Activated CD8-positive, alpha-beta memory T cell treated with anti-CD3 and anti-CD28 coated beads, Interleukin-2, amount 50 U/mL, for 1 hour (primary cell): ENCODE measurements around the gene AOAH.

Experiments
- DNase-seq: peaks from one replicate; pipeline ENCODE4 v3.0.0-alpha.2; 2020; ENCODE audit errors: extremely low read depth

AOAH gene

GRCh38 chr7:36690514-36691187 is 33.6 kb downstream of the AOAH start:
- no peak for DNase-seq

GRCh38 chr7:36690041-36690440 is 34.3 kb downstream of the AOAH start:
- DNase-seq: no peak

DNA sequence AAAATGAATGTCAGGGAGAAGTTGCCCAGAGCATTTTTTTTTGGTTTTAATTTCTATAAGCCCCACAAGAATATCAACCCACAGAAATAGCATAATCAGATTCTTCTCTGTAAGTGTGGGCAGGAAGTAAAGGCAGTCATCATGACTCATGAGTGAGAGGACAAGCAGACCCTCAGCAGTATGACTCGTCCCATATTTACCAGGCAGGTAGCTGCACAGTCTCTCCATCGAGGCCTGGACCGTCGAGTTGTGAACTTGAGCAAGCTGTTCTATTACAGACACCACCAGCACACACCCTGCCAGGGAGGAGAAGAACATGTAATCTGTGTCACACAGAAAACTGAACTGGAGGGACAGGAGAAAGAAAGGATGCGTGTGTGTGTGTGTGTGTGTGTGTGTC is 37.8 kb downstream of the AOAH start:
- DNase-seq: peak; percentile 36

- no peak for DNase-seq
These were observed 39.3 kb downstream of the AOAH start for GRCh38 chr7:36684954-36685353.

GRCh38 chr7:36683695-36684357 is 40.5 kb downstream of the AOAH start:
- DNase-seq: no peak

- no peak for DNase-seq
These were observed 41.2 kb downstream of the AOAH start for GRCh38 chr7:36683111-36683510.

GRCh38 chr7:36682102-36682501 is 42.2 kb downstream of the AOAH start:
- no peak for DNase-seq

DNA sequence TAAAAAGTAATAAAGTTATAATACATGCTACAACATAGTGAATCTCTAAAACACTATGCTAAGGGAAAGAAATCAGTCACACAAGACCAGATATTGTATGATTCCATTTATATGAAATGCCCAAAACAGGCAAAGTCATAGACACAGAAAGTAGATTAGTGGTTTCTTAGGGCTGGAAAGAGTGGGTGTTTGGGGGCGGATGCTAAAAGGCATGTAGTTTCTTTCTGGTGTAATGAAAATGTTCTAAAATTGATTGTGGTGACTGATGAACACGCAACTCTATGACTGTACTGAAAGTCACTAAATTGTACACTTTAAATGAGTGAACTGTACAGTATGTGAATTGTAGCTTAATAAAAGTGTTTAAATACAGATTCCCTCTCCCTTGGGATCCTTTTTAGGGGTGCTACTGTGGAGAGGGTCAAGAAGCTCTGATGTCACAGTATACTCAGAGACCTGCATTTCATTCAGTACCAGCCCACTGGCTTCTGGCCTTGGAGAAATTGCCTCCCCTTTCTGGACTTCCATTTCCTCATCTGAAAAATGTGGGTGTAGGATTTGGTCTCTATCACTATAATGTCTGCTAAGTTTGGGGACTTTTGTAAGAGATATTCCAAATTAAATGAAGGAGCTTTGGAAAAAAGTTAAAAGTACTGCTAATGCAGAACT is 46.4 kb downstream of the AOAH start:
- no peak for DNase-seq

DNA sequence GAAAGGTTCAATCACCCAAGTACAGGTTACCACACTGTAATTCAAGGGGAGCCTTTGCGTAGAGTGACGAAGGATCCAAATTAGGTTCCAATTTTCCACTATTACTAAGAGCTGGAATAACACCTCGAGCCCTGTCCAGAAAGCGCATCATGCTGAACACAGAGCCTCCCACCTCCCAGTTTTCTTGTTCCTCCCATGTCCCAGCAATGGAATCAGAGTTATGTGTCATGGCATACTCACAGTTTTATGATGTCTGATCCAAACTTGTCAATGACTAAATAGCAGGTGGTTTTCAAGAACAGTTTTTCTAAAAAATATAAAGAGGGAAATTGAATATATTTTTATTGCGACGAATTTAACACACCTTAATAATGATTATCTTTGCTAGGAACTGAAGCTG is 50.6 kb downstream of the AOAH start:
- no peak for DNase-seq

DNA sequence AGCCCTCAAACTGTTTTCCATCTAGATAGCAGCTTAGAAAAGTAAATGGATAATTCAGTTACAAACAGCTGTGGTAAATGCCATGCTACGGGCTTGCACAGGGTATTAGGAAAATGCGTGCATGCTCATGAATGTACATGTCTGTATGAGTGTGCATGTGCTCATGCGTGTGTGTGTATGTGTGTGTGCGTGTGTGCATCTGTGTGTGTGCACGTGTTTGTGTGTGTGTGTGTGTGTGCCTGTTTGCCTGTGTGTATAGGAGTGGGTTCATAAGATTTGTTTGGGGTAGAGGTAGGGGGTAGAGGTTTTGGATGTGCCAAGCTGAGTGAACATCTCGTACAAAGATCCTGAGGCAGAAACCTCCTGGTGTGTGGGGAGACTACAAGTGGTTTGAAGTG is 52.9 kb downstream of the AOAH start:
- no peak for DNase-seq

DNA sequence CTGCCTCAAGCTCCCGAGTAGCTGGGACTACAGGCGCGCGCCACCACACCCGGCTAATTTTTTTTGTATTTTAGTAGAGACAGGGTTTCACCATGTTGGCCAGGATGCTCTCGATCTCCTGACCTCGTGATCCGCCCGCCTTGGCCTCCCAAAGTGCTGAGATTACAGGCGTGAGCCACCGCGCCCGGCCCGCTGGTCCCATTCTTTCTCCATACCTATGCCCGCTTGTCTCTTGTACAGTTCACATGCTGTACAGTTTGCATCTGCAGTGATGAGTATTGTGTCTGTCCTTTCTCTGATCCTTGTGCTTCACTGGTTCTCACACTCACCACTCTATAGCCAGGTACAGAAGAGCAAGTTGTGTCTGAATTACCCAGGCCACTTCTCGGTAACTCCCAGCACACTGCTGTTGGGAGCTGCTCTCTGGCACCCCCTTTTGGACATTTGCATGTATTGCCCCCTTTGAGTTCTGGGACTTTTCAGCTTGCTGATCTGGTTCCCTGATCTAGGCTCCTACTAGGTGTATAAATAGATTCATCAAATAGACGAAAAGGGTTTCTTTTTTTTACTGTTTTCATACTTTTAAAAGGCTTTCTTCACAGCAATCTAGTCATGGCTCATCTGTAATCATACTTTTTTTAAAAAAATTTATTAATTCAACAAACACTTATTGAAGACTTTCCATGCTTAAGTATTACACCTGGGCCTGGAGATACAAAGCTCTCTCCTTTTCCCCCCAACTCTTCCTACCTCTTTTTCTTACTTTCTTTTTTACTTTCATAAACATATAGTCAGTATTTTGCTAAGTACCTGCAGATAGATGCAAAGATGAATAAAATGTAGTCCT is 53.5 kb downstream of the AOAH start:
- DNase-seq: peak; percentile 42

GRCh38 chr7:36668750-36669149 is 55.5 kb downstream of the AOAH start:
- DNase-seq: no peak

DNA sequence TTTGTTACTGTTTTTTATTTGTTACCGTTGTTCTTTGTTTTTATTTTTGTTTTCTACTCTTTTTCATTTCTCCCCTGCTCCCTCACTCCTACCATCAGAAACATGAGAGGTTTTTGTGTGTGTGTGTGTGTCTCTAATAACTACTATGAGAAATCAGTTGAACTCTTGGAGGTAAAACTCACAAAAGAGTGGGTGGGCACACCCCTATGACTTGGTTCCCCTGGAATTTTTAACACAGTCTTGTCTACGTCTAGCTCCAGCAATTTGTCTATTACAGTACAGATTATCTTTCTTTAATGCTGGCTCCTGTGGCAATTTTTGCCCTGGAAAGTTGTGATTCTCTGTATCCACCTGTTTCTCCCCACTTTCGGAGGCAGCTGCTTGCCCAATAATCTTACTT is 56.2 kb downstream of the AOAH start:
- no peak for DNase-seq

DNA sequence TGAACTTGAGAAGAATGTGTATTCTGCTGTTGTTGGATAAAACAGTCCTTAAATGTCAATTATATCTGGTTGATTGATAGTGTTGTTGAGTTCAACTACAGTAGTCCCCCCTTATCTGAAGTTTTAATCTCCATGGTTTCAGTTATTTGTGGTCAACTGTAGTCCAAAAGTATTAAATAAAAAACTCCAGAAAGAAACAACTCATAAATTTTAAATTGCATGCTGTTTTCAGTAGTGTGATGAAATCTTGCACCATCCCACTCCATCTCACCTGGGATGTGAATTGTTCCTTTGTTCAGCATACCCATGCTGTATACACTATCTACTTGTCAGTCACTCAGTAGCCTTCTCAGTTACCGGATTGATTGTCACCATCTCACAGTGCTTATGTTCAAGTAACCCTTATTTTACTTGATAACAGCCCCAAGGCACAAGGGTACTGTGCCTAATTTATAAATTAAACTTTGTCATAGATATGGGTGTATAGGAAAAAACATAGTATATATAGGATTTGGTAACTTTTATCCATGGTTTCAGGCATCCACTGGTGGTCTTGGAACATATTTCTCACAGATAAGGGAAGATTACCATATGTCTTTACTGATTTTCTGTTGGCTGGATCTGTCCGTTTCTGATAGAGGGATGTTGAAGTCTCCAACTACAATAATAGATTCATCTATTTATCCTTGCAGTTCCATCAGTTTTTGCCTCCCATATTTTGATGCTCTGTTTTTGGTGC is 57.1 kb downstream of the AOAH start:
- no peak for DNase-seq

DNA sequence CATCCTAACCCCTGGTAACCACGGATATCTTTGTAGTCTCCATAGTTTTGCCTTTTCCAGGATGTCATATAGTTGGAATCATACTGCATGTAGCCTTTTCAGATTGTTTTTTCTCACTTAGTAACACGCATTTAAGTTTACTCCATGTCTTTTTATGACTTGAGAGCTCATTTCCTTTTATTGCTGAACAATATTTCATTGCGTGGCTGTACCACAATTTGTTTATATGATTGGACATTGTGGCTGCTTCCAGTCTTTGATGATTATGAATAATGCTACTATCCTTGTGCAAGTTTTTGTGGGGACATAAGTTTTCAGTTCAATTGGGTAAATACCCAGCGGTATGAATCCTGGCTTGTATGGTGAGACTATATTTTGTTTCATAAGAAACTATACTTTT is 60.8 kb downstream of the AOAH start:
- no peak for DNase-seq

- no peak for DNase-seq
These were observed 63.0 kb downstream of the AOAH start for GRCh38 chr7:36661135-36661840.

DNA sequence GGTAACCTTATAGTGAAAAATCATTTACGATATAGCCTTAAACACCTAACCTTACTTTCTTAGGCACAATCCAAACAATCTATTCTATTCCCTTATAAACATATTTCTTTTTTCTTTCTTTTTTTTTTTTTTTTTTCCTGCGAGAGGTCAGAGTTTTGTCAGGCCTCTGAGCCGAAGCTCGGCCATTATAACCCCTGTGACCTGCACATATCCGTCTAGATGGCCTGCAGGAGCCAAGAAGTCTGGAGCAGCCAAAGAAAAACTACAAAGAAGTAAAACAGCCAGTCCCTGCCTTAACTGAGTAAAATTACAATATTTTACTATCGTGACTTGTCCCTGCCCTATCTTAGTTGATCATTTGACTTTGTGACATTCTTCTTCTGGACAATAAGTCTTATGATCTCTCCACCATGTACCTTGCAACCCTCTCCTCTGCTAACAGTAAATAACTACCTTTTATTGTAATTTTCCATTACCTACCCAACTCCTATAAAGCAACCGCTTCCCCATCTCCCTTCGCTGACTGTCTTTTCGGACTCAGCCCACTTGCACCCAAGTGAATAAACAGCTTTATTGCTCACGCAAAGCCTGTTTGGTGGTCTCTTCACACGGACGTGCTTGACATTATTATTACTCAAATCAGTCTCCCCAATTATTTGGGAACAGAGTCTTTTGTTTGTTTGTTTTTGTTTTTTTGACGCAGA is 64.5 kb downstream of the AOAH start:
- no peak for DNase-seq

- no peak for DNase-seq
These were observed 65.2 kb downstream of the AOAH start for GRCh38 chr7:36659172-36659516.

GRCh38 chr7:36658335-36659171 is 65.7 kb downstream of the AOAH start:
- no peak for DNase-seq
